Mesenchymal stem cell (in vitro differentiated cells and primary cell): Measurements from ENCODE around the gene MAFB.
A peak's percentile ranks its signal among the peaks of the same experiment; 100 is the strongest.

Experiments
- DNase-seq: peaks from one replicate; pipeline ENCODE4 v3.0.0-alpha.2; 2013
- H2AFZ ChIP-seq: one replicate; pipeline ENCODE4 v1.6.1; 2013; ENCODE audit warnings: low read depth, mild to moderate bottlenecking, control low read depth, inconsistent platforms, low read length, moderate library complexity
- H2AK5ac ChIP-seq: 2 replicates; pipeline ENCODE4 v1.6.1; 2013; ENCODE audit warnings: low read length, moderate library complexity, mild to moderate bottlenecking, inconsistent platforms; ENCODE audit not compliant: severe bottlenecking
- H2BK120ac ChIP-seq: one replicate; pipeline ENCODE4 v1.6.1; 2013; ENCODE audit warnings: low read depth, mild to moderate bottlenecking, inconsistent platforms, low read length, moderate library complexity
- H2BK12ac ChIP-seq, 2 experiments: one replicate each; pipeline ENCODE4 v1.6.1; 2013; ENCODE audit warnings: inconsistent platforms in 2 of 2, low read length in 2 of 2, mild to moderate bottlenecking in 2 of 2, moderate library complexity in 2 of 2, control low read depth in 1 of 2
- H2BK15ac ChIP-seq: one replicate; pipeline ENCODE4 v1.6.1; 2013; ENCODE audit warnings: mild to moderate bottlenecking, low read depth, inconsistent platforms; ENCODE audit not compliant: poor library complexity, severe bottlenecking
- H2BK5ac ChIP-seq: 2 replicates; pipeline ENCODE4 v1.6.1; 2013; ENCODE audit warnings: low read depth, mild to moderate bottlenecking, low read length, control low read depth, inconsistent platforms; ENCODE audit not compliant: poor library complexity, severe bottlenecking
- H3K14ac ChIP-seq, 2 experiments: one replicate each; pipeline ENCODE4 v1.6.1; 2013; ENCODE audit warnings: inconsistent platforms in 2 of 2, low read length in 2 of 2, control low read depth in 1 of 2, mild to moderate bottlenecking in 1 of 2, moderate library complexity in 1 of 2
- H3K18ac ChIP-seq, 2 experiments: one replicate each; pipeline ENCODE4 v1.6.1; 2013; ENCODE audit warnings: inconsistent platforms in 2 of 2, low read length in 2 of 2, control low read depth in 1 of 2, low read depth in 1 of 2, mild to moderate bottlenecking in 1 of 2
- H3K23ac ChIP-seq, 2 experiments: one replicate each; pipeline ENCODE4 v1.6.1; 2013; ENCODE audit warnings: inconsistent platforms in 2 of 2, low read length in 2 of 2, mild to moderate bottlenecking in 2 of 2, moderate library complexity in 2 of 2, control low read depth in 1 of 2
- H3K27ac ChIP-seq: 2 replicates; pipeline ENCODE4 v1.5.1; 2013; ENCODE audit warnings: mild to moderate bottlenecking, moderate library complexity, low read length, control low read depth, inconsistent platforms; ENCODE audit not compliant: poor library complexity, severe bottlenecking
- H3K27me3 ChIP-seq, 2 experiments: 2 replicates each; pipeline versions ENCODE4 v1.6.1 to v1.7.0; 2013; ENCODE audit warnings: low read length in 2 of 2, mild to moderate bottlenecking in 2 of 2, moderate library complexity in 2 of 2, control low read depth in 1 of 2, inconsistent platforms in 1 of 2; ENCODE audit not compliant: control insufficient read depth in 1 of 2, insufficient read depth in 1 of 2
- H3K36me3 ChIP-seq, 2 experiments: 2 replicates each; pipeline versions ENCODE4 v1.6.1 to v1.7.0; 2013; ENCODE audit warnings: low read length in 2 of 2, control low read depth in 1 of 2, inconsistent platforms in 1 of 2, low read depth in 1 of 2, mild to moderate bottlenecking in 1 of 2; ENCODE audit not compliant: insufficient read depth in 2 of 2, control insufficient read depth in 1 of 2
- H3K4ac ChIP-seq, 2 experiments: one replicate each; pipeline ENCODE4 v1.6.1; 2013; ENCODE audit warnings: inconsistent platforms in 2 of 2, low read length in 2 of 2, mild to moderate bottlenecking in 2 of 2, moderate library complexity in 2 of 2, control low read depth in 1 of 2, low read depth in 1 of 2
- H3K4me1 ChIP-seq: 2 replicates; pipeline ENCODE4 v1.6.1; 2013; ENCODE audit warnings: low read depth, low read length, control low read depth; ENCODE audit not compliant: control insufficient read depth, insufficient read depth
- H3K4me2 ChIP-seq: 2 replicates; pipeline ENCODE4 v1.6.1; 2013; ENCODE audit warnings: low read length, mild to moderate bottlenecking, inconsistent platforms; ENCODE audit not compliant: poor library complexity, severe bottlenecking
- H3K4me3 ChIP-seq, 2 experiments: 2 replicates each; pipeline versions ENCODE4 v1.5.1 to v1.7.0; 2013; ENCODE audit warnings: low read length in 2 of 2, mild to moderate bottlenecking in 2 of 2, control low read depth in 1 of 2, low read depth in 1 of 2; ENCODE audit not compliant: insufficient read depth in 1 of 2
- H3K79me1 ChIP-seq: replicated peaks from 2 replicates; pipeline ENCODE4 v1.6.1; 2013; ENCODE audit warnings: mild to moderate bottlenecking, control low read depth, low read length, inconsistent platforms; ENCODE audit not compliant: poor library complexity, severe bottlenecking
- H3K9ac ChIP-seq: 2 replicates; pipeline ENCODE4 v1.7.0; 2013; ENCODE audit warnings: mild to moderate bottlenecking, low read length, moderate library complexity
- H3K9me3 ChIP-seq: 2 replicates; pipeline ENCODE4 v1.7.0; 2013; ENCODE audit warnings: mild to moderate bottlenecking, low read length; ENCODE audit not compliant: control insufficient read depth
- H4K8ac ChIP-seq: one replicate; pipeline ENCODE4 v1.6.1; 2013; ENCODE audit warnings: inconsistent platforms, mild to moderate bottlenecking, low read length, moderate library complexity
- H4K91ac ChIP-seq: one replicate; pipeline ENCODE4 v1.6.1; 2013; ENCODE audit warnings: mild to moderate bottlenecking, low read length, inconsistent platforms
- WGBS: methylation state at CpG from one replicate; pipeline ENCODE4 v1.1.7; 2013; ENCODE audit warnings: mixed read lengths; 5-methylcytosine and 5-hydroxymethylcytosine counted together

The MAFB gene

GRCh38 chr20:40727960-40728359, 38.9 kb upstream of the MAFB start:
- Histone ChIP-seq H3K14ac (no peak overlapping the region), H3K9me3 (peaks cover 6% of the 10 kb centered on the region)

DNA sequence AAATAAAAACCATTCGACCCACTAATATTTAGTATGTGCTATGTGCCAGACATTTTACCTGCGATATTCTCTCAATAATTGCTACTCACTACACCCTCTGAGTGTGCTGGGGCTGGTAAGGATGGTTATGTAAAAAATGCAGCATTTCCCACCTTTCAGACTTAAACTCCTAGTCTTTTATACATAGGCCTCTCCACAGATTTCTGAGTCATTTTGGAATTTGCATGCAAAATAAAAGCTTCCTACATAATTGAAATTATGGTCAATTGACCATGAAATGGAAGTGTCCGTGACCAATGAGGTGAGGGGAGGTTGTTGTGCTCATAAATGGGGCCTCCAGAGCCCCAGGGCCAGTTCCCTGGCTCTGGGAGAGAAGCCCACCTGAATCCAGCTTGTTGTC, 37.7 kb upstream of the MAFB start:
- Histone ChIP-seq H3K27ac (no peak overlapping the region), H3K18ac (no peak overlapping the region), H3K4me1 (no peaks in the 10 kb centered on the region), H3K4ac (no peak overlapping the region), H3K4me2 (no peak overlapping the region), H4K91ac (no peak overlapping the region), H2BK5ac (no peak overlapping the region), H3K9ac (no peak overlapping the region), H3K36me3 (no peaks in the 10 kb centered on the region), H3K79me1 (no peaks in the 10 kb centered on the region), H3K23ac (no peak overlapping the region), H3K9me3 (peaks cover 6% of the 10 kb centered on the region), H3K27me3 (peaks cover 9 to 17% of the 10 kb centered on the region in 2 experiments), H2BK12ac (no peak overlapping the region), H2AK5ac (no peak overlapping the region), H4K8ac (no peak overlapping the region), H3K4me3 (no peak overlapping the region), H2BK120ac (no peak overlapping the region), H3K14ac (peak overlapping the region in 1 of 2 experiments; percentile 36), H2BK15ac (no peak overlapping the region), H2AFZ (no peak overlapping the region)
- 80% methylated on average over 2 of the region's 3 CpGs for WGBS
- DNase-seq: no peak

More at GRCh38 chr20:40727960-40728359, 38.9 kb upstream of the MAFB start:
- Histone ChIP-seq H2BK15ac (no peak overlapping the region), H3K4ac (no peak overlapping the region), H2AFZ (no peak overlapping the region), H3K9ac (no peak overlapping the region), H2AK5ac (no peak overlapping the region), H2BK5ac (no peak overlapping the region), H3K23ac (no peak overlapping the region), H2BK12ac (no peak overlapping the region), H3K27me3 (peaks cover 9 to 14% of the 10 kb centered on the region in 2 experiments), H3K36me3 (no peaks in the 10 kb centered on the region), H3K4me1 (no peaks in the 10 kb centered on the region), H3K4me3 (no peak overlapping the region), H3K4me2 (no peak overlapping the region), H3K79me1 (no peaks in the 10 kb centered on the region), H3K27ac (no peak overlapping the region), H4K91ac (no peak overlapping the region), H4K8ac (no peak overlapping the region), H2BK120ac (no peak overlapping the region), H3K18ac (no peak overlapping the region)
- no peak for DNase-seq

DNA sequence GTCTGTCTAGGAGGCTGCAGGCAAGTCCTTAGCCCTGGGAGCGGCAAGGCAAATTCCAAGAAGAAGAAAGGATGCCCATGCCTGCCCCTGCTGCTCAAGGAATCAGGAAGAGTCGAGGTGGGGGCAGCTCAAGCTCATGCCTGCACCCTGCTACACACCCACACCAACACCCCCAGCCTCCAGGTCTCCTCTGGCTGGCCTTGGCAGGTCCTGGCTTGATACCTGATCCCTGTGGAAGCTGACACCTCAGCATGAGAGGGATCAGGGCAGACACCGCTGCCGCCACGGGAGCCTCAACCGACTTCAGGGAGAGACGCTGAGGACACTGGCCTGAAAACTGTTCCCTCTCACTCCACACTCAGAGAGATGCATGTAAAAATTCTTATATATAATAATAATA, 35.5 kb upstream of the MAFB start:
- H3K4me2 ChIP-seq: no peak overlapping the region
- no peak overlapping the region for H2AFZ ChIP-seq
- no peak overlapping the region for H3K4ac ChIP-seq
- no peak overlapping the region for H2BK5ac ChIP-seq
- no peak overlapping the region for H3K4me3 ChIP-seq
- no peak overlapping the region for H4K91ac ChIP-seq
- H3K14ac ChIP-seq: no peak overlapping the region
- H3K18ac ChIP-seq: no peak overlapping the region
- no peak overlapping the region for H2BK15ac ChIP-seq
- H3K23ac ChIP-seq: no peak overlapping the region
- no peaks in the 10 kb centered on the region for H3K79me1 ChIP-seq
- 80% methylated on average over 3 of the region's 7 CpGs for WGBS
- peaks cover 6% of the 10 kb centered on the region for H3K9me3 ChIP-seq
- no peaks in the 10 kb centered on the region for H3K4me1 ChIP-seq
- H3K36me3 ChIP-seq: no peaks in the 10 kb centered on the region
- no peak overlapping the region for H3K27ac ChIP-seq
- H2BK12ac ChIP-seq: no peak overlapping the region
- no peak overlapping the region for H2AK5ac ChIP-seq
- no peak overlapping the region for H3K9ac ChIP-seq
- peaks cover 15 to 24% of the 10 kb centered on the region in 2 experiments for H3K27me3 ChIP-seq
- H4K8ac ChIP-seq: no peak overlapping the region
- DNase-seq: no peak
- H2BK120ac ChIP-seq: no peak overlapping the region

- Histone ChIP-seq H3K79me1 (no peaks in the 10 kb centered on the region), H3K4me2 (no peak overlapping the region), H2BK15ac (no peak overlapping the region), H3K36me3 (no peaks in the 10 kb centered on the region), H3K4me1 (no peaks in the 10 kb centered on the region), H3K9me3 (no peaks in the 10 kb centered on the region), H3K27ac (no peak overlapping the region), H3K27me3 (peaks cover 6 to 30% of the 10 kb centered on the region in 2 experiments), H2BK5ac (no peak overlapping the region), H2AK5ac (no peak overlapping the region), H3K23ac (no peak overlapping the region), H2BK120ac (no peak overlapping the region), H3K4ac (no peak overlapping the region), H3K18ac (no peak overlapping the region), H3K14ac (no peak overlapping the region), H4K91ac (no peak overlapping the region), H2AFZ (no peak overlapping the region), H3K4me3 (no peak overlapping the region), H2BK12ac (no peak overlapping the region), H4K8ac (no peak overlapping the region), H3K9ac (no peak overlapping the region)
- no peak for DNase-seq
- WGBS: 98% methylated on average over 1 of the region's 1 CpG
Observed at GRCh38 chr20:40720826-40721225, 31.8 kb upstream of the MAFB start.
